Head of caudate nucleus (tissue), 42 donors: Measurements from ENCODE around the gene OPTC.
"Not testable (repeated sequence)": the region's sequence is repeated elsewhere in the genome, so short reads cannot be mapped to it uniquely, and the experiment has no call there.

Source experiments
- DNase-seq, 42 donors: peaks; one replicate each; pipeline versions ENCODE4 v3.0.0 to v3.0.0-alpha.2; 2020 to 2021; ENCODE audit warnings: mixed read lengths in 7 of 42
- intact Hi-C: fragments of 100-400 bp; cut with DNase I; formaldehyde crosslinking; loops from one replicate; pipeline ENCODE4 v1.15.0; 2022

The OPTC gene

DNA sequence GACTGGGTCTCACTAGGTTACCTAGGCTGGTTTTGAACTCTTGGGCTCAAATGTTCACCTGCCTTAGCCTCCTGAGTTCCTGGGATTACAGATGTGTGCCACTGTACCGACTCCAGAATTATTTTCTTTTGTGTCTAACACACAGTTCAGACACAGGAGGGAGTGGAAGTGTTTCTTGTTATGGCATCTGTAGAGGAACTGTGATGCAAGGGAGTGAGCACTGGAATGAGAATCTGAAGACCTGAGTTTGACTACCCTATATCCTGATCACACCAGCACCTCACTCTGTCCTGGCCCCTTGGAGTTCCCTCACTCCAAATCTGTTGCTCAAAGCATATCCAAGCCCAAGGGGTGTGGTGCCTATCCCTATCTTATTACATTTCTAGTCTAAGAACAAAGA, 15.2 kb downstream of the OPTC start:
- DNase-seq = no peak
- intact Hi-C loops = loop anchor here (5.0 kb wide), 1 partner anchor 118 kb away; the partner anchor contains the start of gene ATP2B4

GRCh38 chr1:203511513-203511912, 17.6 kb downstream of the OPTC start:
- intact Hi-C loops = no loop called here
- no peak for DNase-seq

DNA sequence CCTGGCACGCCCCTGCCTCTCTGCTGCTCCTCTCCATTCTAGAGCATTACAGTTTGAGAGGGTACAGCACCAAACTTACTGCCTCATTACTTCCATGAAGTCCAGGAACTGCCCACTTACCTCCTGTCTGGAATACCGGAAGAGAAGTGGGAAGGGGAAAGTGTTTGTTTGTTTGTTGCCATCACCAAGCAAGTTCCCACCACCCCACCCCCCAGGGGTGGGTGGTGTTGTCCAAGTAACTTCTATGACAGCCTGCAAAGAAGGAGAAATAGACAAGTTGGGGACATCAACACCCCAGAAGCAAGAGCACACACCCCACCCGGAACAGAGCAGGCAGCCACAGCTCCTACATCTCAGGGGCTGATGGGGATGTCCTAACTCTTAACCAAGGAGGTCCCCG, 18.0 kb downstream of the OPTC start:
- intact Hi-C loops = no loop called here
- no peak for DNase-seq

- intact Hi-C loops = no loop called here
- no peak for DNase-seq
Measured at GRCh38 chr1:203512517-203512847, 18.5 kb downstream of the OPTC start.

DNA sequence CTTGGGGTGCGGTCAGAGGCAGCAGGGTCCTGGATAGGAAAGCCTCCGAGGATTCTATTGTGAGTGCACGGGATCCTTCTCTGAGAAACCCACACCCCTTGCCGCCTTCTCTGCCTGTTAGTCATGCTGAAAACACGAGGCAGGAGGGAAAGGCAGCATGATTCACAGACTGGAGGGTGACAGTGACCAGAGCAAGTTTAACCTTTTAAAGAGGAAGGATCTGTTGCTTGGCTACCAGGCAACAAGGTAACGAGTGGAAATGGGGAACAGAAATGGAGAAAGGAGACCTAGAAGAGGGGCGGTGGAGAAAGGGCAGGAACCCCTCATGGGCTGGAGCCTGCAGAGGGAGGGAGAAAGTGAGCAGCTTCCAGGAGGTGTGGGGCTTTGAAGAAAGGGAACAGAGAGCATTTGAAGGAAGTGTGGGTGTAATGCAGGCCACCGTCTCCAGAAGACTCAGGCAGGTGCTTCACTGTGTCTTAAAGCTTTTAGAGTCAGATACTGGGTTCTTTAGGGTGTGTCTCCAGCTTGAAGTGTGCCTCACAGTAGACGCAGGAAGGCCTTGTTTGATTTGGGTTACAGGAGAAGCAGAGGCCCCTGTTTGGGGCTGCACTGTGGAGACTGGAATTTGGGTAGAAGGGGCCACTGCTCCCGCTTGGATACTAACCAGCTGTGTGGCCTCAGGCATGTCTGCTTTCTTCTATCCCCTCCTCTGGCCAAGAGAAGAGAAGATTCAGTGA, 19.1 kb downstream of the OPTC start:
- DNase-seq = peak in 24 of 42 donors; percentile 29 to 80 (median 56)
- intact Hi-C loops = no loop called here

DNA sequence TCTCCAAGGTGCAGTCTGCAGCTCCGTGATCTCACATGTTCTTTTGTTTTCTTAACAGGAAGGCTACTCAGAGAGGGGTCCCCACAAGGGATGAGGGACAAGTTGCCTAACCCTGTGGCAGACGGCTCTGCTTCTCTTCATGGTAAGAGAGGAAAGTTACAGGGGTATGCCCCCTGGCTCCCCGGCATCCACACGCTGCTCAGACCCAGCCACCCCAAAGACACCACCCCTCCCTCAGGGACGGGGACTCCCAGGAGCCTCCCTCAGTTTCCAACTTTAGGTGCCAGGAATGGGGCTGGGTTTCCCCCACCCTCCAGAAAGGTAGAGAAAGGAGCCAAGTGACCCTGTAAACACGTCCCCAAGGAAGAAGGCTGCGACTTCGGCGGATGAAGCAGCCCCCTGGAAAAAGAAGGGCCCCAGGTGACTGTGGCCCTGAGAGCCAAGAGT, 19.7 kb downstream of the OPTC start:
- DNase-seq = no peak
- intact Hi-C loops = no loop called here

- intact Hi-C loops = no loop called here
- DNase-seq = no peak
Measured at GRCh38 chr1:203516184-203516583, 22.2 kb downstream of the OPTC start.

DNA sequence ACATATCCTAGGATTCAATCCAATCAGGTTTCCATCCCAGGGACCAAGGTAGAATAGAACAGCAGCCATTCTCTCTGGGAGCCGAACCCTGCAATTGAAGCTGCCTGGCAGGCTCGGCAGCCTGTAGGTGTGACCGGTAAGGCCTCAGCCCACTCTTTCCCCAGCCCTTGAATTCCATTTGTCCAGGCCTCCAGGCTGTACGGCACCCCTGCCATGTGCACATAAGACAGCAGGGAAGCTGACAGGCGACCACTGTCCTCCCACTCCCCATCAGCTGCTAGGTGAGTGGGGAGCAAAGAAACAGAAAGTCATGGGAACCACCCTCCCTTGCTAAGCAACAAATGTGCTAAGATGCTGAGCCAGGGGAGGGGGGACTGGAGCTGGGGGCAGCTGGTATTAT, 23.0 kb downstream of the OPTC start:
- intact Hi-C loops = no loop called here
- peak in 2 of 42 donors; percentile 44 to 48 for DNase-seq

DNA sequence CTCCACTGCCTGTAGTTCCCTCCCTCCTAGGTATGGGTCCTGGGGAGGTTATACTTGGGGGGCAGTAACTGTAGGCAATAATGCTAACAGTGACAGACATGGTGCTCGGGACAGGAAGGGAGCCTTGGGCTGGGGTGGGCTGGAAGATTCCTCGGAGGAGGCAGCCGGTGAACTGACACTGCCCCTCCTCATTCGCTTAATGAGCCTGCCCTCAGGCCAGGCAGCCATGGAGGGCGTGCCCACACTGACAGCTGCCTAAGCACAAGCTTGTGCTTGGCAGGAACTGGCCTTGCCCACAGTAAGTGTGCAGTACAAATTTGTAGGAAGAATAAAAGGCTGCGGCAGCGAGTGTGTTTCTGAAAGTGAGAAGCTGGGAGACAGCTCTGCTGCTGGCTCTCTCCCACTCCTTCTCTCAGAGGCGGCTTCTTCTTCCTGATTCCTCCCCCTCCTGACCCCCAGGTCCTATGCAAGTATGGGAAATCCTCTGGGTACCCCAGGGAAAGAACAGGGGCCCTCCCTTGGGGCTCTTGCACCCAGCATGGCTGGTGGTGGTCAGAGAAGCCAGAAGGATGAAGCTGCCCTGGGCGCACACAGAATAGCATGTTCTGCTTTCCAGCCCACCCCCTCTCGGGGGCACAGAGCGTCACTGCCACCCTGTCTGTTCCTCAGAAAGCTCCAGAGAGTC, 23.6 kb downstream of the OPTC start:
- peak in 9 of 42 donors; percentile 33 to 66 (median 46) for DNase-seq
- intact Hi-C loops = no loop called here

DNA sequence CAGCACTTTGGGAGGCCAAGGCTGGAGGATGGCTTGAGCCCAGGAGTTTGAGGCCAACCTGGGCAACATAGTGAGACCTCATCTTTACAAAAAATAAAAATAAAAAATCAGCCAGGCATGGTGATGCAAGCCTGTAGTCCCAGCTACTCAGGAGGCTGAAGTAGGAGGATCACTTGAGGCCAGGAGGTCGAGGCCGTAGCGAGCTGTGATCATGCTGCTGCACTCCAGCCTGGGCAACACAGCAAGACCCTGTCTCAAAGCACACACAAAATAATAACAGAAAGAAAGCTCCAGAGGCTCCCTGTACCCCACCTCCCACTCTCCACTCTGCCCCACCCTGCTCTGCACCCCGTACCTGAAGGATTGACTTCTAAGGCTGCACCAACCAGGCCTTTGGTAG, 24.2 kb downstream of the OPTC start:
- DNase-seq, intact Hi-C loops: not testable (repeated sequence)

GRCh38 chr1:203518541-203518940, 24.6 kb downstream of the OPTC start:
- no peak for DNase-seq
- intact Hi-C loops = no loop called here

- DNase-seq = peak in 10 of 42 donors; percentile 22 to 74 (median 51)
- intact Hi-C loops = no loop called here
Measured at GRCh38 chr1:203519053-203519840, 25.3 kb downstream of the OPTC start.

GRCh38 chr1:203519896-203520295, 25.9 kb downstream of the OPTC start:
- intact Hi-C loops = no loop called here

DNA sequence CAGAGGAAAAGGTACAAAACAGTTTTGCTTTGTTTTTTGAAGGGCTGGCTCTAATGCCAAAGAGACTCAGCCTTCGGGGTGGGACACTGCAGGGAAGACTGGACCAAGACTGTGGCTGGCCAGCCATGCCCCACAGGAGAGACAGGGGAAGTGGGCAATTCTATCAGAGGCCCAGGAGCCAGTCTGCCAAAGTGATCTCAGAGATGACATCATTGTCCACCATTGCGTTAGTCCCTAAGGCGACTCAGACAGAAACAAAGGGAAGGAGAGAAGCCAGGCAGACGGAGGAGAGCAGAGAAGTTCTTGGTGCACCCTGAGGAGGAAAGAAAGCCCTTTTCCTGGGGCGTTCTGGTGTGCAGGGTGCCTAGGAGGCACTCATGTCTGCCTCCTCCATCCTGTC, 26.4 kb downstream of the OPTC start:
- intact Hi-C loops = no loop called here
- DNase-seq = no peak

More at GRCh38 chr1:203519896-203520295, 25.9 kb downstream of the OPTC start:
- DNase-seq = no peak

DNA sequence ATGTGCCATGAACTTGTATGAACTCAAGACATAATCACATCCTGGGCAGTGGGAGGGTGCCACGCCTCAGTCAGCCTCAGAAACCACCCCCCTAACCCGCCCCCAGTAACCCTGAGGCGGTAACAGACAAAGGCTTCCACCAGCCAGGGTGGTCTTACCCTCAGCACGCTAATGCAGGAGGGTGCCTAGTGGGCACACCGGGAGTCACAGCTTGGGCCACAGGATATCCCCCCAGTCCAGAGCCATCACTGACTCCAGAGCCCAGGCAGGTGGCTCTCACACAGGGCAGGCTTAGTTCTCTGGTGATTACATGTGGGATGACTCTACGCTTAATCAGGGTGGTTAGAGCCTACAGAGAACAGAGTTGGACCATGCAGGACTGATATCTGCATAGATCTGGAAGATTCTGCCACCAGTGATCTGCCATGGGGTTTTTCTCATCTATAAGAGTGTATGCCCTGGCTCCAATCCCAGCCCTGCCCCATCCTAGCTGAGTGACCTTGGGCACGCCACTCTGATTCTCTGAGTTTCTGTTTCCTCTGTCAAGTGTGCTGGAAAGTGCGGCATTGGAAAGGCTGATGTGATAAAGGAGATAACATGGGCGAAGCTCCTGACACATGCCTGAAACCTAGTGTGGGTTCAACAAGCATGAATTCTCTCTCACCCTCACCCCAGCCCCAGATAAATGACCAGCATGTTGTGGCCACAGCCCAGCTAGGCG, 27.3 kb downstream of the OPTC start:
- intact Hi-C loops = no loop called here
- no peak for DNase-seq

DNA sequence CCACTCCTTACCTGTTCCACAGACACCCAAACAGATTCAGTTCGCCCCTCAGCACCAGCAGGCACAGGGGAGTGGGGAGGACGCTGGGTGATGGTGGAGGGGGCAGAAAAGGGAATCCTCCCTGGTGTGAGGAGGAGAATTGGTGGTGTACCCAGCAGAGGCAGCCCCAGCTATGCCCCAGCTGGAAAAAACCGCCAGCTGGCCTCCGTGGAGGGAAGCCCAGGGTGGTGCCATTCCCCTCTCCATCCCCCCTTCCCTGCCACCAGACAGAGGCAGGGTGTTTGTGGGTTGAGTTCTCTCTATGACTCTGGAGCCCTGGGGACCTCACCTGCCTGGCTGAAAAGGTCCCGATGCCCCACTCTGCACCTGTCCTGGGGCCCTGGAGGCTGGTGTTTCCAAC, 27.9 kb downstream of the OPTC start:
- intact Hi-C loops = no loop called here
- DNase-seq = peak in 1 of 42 donors; percentile 51

- intact Hi-C loops = no loop called here
- peak in 5 of 42 donors; percentile 24 to 50 (median 40) for DNase-seq
Measured at GRCh38 chr1:203522237-203522636, 28.3 kb downstream of the OPTC start.

GRCh38 chr1:203523667-203524066, 29.7 kb downstream of the OPTC start:
- DNase-seq = no peak
- intact Hi-C loops = no loop called here

GRCh38 chr1:203524152-203524551, 30.2 kb downstream of the OPTC start:
- DNase-seq = no peak
- intact Hi-C loops = no loop called here
